Cerebellar cortex (tissue), 1 donor: ENCODE results near the gene NFIC.

ENCODE experiments used
- DNase-seq: peaks from one replicate; pipeline ENCODE4 v3.0.0-alpha.2; 2015; ENCODE audit warnings: low spot score

NFIC gene

GRCh38 chr19:3512562-3513228, 146.3 kb downstream of the NFIC start:
- peak; percentile 37 for DNase-seq

GRCh38 chr19:3513229-3514140, 147.1 kb downstream of the NFIC start:
- no peak for DNase-seq

- no peak for DNase-seq
Measured at GRCh38 chr19:3514930-3515329, 148.5 kb downstream of the NFIC start.

DNA sequence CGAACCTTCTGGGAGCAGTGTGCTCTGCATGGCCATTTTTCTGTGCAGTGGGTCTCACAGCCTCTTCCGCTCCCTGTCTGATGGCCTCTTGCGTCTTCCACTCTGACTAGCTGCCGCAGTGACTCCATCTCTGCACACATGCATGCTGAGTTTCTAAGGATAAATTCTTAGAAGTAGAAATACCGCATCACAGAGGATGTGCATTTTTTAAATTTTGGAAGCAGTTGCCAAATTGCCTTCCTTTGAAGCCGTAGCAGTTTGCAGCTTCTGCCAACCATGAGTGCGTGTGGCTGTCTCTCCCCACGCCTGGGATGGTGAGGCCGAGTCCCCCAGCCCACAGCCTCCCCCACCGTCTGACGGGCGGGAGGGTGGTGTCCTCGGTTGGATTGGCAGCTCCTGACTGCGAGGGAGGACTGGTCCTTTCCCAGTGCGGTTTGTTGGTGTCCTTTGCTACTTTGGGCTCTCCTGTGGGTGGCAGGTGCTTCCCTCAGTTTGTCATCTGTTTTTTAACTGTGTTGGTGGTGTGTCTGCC, 149.6 kb downstream of the NFIC start:
- no peak for DNase-seq

- no peak for DNase-seq
Measured at GRCh38 chr19:3516675-3517207, 150.4 kb downstream of the NFIC start.

DNA sequence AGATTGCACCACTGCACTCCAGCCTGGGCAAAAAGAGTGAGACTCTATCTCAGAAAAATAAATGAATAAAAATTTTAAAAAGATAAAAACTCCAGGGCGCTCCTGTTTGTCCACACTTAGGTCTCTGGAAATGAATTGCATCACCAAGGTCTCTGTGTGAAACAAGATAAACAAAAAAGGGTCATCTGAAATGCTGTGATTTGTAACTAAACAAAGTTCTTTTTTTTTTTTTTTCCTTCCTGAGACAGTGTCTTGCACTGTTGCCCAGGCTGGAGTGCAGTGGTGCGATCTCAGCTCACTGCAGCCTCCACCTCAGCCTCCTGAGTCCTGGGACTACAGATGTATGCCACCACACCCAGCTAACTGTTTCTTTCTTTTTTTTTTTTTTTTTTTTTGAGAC, 151.3 kb downstream of the NFIC start:
- no peak for DNase-seq

GRCh38 chr19:3518255-3518654, 151.9 kb downstream of the NFIC start:
- DNase-seq: no peak

DNA sequence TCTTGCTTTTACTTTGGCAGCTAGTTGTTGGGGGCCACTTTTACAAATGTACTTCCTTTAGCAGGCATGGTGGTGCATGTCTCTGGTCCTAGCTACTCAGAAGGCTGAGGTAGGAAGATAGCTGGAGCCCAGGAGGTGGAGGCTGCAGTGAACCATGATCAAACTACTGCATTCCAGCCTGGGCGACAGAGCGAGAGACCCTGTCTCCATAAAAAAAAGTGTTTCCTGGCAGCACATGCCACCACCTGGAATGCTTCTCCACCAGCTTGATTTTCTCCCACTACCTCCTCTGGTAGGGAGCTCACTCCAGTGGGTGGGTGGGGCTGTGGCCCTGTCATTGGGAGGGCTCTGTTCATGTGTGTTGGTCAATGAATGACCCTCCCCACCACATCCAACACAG, 152.3 kb downstream of the NFIC start:
- DNase-seq: no peak
